GM18867 (cell line): Measurements from ENCODE around the gene TBX6.
A peak's percentile ranks its signal among the peaks of the same experiment; 100 is the strongest.
"Not testable (repeated sequence)": the region's sequence is repeated elsewhere in the genome, so short reads cannot be mapped to it uniquely, and the experiment has no call there.

Experiments used
- ATAC-seq: cut with Tn5 transposase; IDR thresholded peaks from one replicate; pipeline ENCODE4 v1.9.1; 2021; ENCODE audit warnings: mild to moderate bottlenecking, moderate library complexity; ENCODE audit not compliant: unreplicated experiment

The TBX6 gene, protein sequence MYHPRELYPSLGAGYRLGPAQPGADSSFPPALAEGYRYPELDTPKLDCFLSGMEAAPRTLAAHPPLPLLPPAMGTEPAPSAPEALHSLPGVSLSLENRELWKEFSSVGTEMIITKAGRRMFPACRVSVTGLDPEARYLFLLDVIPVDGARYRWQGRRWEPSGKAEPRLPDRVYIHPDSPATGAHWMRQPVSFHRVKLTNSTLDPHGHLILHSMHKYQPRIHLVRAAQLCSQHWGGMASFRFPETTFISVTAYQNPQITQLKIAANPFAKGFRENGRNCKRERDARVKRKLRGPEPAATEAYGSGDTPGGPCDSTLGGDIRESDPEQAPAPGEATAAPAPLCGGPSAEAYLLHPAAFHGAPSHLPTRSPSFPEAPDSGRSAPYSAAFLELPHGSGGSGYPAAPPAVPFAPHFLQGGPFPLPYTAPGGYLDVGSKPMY

DNA sequence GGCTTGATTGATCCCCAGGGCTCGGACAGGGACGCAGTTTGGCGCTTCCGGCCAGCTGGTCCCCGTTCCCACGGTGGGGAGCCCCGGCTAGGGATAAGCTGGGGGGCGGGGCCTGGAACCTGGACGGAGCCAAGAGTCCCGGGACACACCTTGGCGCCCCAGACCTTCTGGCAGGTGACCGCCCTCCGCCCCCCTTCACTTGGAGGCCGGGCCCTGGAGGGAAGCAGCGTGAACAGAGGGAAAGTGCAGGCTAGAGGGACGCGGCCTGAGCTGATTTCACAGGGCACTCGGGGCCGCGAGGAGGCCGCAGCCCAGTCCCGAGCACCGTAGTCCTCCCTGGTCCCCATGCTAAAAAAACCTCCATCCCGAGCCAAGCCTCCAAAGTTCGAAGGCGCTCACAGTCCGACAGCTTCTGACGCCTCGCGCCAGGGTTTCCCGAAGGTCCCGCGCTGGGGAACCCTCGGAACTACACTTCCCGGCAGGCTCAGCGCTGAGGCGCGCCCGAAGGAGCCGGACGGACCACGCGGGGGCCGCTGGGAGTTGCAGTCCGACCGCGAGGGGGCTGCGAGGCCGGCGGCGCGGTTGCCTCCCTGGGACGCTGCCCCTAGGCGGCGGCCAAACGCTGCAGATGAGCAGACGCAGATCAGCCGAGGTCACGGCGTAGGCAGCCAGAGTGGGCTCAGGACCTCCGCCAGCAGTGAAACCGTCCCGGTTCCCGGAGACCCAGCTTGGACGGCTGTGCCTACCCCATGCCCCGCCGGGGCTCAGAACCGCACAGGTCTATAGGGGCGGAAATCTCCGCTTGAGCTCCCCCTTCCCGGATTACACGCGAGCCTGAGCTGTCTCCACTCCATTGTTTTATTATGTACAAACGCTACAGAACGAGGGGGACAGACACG, at the start of gene TBX6:
Gene TBX6, minus strand, starts transcription at position 451 of the 899 bp plus-strand sequence. CDS start 731 bp downstream, outside the sequence.
- peak; percentile 61 for ATAC-seq

DNA sequence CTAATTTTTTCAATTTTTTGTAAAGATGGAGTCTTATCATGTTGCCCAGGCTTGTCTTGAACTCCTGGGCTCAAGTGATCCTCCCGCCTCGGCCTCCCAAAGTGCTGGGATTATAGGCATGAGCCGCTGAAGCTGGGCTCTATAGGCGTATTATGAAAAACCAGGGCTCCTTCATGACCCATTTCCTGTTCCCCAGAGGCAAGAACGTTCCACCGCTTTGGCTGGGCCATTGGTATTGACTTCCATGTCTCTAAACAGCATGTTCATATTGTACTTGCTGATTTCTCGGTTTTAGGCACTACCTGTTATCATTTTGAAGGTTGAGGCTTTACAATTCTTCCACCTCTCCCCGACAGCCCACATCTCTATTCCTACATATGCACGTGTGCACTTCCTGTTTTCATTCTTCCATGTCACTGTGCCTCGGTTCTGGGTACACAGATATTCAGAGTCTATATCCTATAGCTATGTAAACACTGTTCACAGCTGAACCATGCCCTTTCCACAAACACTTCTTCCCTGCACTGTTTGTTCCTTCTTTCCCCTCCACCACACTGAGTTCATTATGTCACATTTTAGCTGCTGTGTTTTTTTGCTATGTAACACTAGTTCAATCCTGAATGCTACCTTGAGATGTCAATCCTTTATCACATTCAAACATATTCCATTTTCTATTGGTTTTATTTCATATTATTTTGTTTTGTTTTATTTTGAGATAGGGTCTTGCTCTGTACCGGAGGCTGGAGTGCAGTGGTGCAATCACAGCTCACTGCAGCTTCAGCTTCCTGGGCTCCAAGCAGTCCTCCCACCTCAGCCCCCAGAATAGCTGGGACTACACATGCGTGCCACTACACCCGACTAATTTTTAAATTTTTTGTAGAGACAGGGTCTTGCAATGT, 48.1 kb upstream of the TBX6 start:
- no peak for ATAC-seq

DNA sequence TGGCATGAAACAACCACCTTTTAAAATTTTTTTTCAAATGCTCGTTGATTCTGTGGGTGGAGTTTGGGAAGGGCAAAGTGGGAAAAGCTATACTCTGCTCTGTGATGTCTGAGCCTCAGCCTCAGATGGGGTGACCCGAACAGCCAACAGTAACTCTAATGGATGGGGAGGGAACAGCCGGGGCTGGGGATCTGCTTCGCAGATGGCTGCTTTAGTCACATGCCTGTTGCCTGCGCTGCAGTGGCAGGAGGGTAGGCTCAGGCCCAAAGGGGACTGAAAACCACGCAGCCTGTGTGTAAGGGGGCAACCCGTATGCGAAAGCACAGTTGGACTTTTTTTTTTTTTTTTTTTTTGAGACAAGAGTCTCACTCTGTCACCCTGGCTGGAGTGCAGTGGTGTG, 46.2 kb upstream of the TBX6 start:
- ATAC-seq, result no peak

DNA sequence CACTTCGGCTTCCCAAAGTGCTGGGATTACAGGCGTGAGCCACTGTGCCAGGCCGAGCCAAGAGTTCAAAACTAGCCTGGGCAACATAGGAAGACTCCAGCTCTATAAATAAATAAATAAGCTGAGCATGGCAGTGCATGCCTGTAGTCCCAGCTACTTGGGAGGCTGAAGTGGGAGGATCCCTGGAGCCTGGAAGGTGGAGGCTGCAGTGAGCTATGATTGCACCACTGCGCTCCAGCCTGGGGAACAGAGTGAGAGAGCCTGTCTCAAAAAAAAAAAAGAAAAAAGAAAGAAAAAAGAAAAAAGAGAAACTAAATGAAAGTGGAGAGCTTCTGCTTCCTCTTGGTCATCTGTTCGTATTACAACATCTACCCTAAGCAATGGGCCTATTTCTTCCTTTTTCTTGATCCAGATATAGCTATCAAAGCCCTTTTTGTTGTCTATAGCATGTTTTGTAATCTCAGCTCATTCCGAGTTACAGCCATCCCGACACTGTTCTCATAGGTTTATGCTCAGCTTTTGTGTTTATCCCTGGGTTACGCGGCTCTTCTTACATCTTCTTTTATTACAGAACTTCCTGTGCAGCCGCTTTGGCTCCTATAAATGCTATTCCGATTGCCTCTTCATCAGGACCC, 45.4 kb upstream of the TBX6 start:
- ATAC-seq, result no peak

DNA sequence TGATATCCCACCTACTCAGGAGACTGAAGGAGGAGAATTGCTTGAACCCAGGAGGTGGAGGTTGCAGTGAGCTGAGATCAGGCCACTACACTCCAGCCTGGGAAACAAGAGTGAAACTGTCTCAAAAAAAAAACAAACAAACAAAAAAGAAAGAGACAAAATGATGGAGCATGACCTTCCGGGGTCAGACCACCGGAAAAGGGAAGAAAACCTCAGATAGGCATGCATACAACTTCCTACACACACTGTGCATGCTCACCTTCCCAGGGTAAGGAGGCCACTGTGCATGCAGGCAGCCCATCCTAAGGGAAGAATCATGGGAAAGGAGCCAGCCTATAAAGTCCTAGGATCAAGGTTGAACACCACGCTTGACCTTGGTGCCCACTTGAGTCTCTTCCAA, 40.9 kb upstream of the TBX6 start:
- no peak for ATAC-seq

DNA sequence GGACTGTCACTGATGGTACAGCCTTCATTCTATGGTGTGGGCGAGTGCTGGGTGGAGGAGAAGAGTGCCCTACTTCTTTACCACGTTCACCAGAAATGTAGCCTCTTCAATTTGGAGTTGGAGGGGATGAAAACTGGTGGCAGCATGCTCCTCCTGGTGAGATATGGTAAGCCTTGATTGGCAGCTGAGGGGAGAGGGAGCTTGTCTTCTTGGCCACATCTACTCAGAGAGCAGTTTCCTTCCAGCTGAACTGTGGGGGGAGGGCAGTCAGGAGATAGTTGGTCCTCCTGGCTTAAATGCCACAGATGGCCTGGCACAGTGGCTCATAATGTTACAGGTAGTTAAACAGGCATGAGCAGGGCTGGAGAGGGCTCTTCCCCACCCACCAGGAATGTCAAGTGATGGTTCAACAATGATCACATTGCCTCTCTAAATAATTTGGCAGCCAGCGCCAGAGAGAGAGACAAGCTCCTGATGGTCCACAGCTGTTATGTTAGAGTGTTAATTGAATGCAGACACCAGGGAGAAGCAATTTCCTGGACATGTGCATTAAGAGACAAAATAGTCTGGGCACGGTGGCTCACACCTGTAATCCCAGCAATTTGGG, 40.2 kb upstream of the TBX6 start:
- no peak for ATAC-seq

DNA sequence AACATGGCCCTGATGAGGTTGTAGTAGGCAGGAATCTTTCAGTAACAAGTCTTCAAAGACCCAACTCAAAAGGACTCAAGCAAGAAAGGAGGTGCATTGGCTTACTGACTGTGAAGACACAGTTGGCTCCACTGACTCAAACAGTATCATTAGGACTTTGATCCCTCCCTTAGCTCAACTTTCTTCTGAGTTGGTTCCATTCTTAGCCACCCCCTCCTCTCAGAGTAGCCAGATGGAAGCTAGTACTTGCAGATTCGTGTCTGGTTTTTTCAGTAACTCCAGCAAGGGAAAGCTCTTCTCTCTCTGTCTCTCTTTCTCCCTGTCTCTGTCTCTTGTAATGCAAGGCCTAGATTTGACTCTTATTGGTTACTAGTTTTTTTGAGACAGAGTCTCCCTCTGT, 36.3 kb upstream of the TBX6 start:
- no peak for ATAC-seq

DNA sequence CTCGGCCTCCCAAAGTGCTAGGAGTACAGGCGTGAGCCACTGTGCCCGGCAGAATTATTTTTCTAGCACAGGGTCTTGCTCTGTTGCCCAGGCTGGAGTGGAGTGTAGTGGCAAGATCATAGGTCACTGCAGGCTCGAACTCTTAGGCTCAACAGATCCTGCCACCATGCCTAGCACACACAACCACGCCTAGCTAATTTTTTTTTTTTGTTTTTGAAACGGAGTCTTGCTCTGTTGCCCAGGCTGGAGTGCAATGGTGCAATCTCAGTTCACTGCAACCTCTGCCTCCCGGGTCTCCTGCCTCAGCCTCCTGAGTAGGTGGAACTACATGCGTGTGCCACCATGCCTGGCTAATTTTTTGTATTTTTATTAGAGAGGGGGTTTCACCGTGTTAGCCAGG, 34.0 kb upstream of the TBX6 start:
- not testable (repeated sequence) for ATAC-seq

DNA sequence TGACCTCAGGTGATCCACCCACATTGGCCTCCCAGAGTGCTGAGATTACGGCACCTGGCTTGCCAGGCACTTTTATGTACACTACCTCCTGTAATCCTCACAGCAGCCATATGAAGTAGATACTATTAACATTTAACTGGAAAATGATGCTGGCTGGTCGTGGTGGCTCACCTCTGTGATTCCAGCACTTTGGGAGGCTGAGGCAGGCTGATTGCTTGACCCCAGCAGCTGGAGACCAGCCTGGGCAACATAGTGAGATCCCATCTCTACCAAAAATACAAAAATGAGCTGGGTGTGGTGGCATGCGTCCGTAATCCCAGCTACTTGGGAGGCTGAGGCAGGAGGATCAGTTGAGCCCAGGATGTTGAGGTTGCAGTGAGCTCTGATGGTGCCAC, 33.3 kb upstream of the TBX6 start:
- ATAC-seq, result no peak

DNA sequence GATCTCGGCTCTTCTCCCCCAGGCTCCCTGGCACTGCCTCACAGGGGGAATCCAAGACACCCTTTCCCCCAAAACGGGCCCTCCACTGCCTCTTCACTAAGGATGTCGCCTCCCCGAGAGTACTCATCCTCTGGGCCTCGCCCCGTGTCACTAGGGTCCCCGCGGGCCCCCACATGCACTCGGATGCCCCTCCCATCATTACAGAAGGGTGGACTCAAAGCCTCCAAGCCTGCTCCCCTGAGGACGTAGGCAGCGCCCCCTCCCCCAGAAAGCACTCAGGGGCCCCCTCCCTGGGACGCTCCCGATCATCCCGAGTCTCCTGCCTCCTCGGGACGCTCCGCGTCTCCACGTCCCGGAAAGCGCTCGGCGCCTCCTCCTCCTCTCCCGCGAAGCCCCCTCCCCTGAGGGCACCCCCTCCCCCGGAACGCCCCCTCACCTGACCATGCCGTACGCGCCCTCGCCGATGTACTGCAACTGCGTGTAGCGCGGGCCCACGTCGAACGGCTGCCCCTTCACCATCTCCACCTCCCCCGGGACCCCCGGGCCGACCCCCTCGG, 31.0 kb upstream of the TBX6 start:
- peak; percentile 5 for ATAC-seq

DNA sequence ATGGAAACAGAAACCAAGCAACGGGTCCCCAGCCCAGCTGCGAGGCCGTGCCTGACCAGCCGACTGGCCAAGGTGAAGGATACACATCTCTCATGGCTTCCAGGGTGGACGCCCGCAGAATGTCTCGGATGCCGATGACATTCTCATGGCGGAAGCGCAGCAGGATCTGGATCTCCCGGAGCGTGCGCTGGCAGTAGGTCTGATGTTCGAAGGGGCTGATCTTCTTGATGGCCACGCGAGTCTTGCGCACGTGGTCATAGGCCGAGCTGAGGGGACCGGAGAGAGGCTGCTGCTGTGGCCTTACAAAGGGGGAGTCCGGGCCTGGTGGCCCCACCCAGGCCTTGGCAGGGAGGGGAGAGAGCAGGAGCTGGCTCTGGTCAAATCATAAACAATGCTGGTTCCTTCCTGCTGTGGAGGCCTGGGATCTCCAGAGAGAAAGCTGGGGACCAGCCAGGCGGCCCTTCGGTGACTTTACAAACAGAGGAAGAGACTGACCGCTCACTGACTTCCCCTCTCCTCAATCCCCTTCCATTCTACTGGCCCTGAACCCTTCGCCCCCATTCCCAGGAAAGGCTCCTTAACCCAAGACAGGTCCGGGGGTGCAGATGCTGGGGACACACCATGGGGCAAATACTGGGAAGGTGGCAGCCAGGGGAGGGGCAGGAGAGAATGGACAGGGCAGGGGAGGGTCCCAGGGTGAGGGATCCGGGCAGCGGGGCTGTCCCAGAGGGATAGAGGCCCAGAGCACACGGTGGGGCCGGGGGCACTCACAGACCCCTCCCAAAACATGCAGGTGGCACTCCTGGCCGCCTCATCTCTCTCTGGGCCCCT, 30.2 kb upstream of the TBX6 start:
- no peak for ATAC-seq

DNA sequence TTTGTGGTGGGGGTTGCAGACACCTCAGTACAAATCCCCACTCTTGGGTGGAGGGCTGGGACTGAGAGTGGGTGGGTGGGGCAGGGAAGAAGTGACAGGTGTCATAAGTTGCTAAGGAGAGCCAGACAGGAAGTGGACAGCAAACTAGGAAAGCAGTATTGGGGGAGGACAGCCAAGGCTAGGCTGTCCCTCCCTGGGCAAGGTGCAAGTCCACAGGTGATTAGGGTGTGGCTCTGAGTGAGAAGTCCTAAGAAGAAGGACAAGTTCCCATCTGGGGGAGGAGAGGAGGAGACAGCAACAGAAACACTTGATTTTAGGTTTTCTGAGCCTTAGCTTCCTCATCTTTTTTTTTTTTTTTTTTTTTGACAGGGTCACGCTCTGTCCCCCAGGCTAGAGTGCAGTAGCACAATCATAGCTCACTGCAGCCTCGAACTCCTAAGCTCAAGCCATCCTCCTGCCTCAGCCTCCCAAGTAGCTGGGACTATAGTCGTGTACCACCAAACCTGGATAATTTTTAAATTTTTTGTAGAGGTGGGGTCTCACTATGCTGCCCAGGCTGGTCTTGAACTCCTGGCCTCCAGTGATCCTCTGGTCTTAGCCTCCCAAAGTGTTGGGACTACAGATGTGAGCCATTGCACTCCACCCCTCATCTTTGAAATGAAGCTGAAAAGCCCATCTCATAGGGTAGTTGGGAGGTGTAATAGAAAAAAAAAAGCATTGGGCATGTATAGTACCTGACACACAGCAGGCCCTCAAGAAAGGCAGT, 28.8 kb upstream of the TBX6 start:
- ATAC-seq, result no peak

DNA sequence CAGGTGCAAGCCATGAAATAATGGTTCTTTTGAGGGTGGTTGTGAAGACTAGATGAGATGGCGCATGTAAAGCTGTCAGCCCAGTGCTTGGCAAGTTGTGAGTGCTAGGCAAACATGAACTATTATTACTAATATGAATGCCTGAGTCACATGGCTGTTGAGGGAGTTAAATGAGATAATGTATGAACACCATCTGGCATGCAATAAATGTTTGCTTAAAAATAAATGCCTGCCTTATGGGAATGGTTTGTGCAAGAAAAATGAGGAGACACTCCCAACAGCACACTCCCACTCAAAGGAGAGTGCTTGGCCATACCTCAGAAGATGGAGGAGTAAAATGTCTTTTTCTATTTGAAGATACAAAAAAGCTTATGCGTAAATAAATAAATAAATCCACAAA, 27.7 kb upstream of the TBX6 start:
- ATAC-seq, result no peak

DNA sequence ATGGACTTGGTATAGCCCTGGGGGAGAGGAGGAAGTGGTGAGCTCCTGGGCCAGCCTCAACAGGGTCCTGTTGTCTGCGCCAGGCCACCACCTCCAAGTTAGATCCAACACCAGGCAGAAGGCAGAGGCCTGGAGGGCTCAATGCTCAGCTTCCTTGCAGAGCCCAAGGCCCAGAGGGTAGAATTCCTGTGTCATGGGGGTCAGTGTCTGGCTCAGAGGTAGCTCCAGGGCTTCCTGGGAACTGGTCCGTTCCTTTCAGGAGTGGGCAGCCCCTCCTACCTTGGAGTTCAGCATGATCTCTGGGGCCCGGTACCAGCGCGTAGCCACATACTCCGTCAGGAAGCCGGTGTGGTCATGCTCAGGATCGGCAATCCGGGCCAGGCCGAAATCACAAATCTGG, 26.0 kb upstream of the TBX6 start:
- ATAC-seq, result no peak

DNA sequence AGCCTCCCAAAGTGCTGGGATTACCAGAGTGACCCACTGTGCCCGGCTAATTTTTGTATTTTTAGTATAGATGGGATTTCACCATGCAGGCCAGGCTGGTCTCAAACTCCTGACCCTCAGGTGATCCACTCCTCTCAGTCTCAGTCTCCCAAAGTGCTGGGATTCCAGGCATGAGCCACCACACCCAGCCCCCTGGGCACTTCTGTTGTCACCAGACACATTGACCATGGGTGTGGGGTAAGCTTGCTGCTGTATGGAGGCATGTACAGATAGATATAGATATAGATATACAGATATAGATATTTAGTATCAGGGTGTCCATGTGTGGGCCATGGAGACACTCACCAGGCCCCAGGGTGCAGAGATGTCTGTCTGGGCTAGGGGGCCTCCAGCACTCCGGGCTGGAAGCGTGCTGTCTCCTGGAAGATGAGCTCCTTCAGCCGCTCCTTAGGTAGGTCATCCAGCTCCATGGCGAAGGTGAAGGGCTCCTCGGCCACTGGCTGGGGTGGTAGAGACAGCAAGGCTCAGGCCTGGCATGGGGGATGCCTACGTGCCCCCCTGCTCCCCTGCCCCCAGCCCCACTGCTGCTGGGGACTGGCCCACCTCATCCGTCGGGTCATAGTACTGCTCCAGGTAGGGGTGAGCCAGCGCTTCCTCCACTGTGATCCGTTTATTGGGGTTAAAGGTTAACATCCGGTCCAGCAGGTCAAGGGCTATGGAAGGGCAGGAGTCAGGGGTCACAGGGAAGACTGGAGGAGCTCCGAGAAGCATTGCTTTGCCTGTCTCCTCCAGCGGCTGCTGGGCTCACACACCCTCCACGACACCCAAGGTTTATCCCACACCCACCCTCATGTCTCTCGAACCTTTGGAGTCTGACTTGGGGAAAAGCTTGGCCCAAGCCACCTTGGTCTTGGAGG, 24.8 kb upstream of the TBX6 start:
- no peak for ATAC-seq

DNA sequence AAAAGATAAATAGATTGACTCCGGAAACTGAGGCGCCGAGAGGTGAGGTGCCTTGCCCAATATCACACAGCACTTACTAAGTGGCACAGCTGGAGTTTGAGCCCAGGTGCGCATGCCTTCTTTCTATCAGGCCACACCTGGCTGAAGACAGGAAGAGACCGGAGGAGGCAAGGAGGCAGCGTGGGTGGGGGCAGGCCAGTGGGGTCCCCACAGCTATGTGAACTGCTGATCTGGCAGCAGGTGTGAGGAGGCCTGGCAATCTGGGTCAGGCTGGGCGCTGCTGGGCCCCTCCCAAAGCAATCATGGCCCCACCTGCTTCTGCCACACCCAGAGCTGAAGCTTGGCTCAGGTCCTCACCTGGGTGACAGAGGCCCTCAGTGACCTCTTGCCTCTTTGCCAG, 23.5 kb upstream of the TBX6 start:
- ATAC-seq, result no peak

DNA sequence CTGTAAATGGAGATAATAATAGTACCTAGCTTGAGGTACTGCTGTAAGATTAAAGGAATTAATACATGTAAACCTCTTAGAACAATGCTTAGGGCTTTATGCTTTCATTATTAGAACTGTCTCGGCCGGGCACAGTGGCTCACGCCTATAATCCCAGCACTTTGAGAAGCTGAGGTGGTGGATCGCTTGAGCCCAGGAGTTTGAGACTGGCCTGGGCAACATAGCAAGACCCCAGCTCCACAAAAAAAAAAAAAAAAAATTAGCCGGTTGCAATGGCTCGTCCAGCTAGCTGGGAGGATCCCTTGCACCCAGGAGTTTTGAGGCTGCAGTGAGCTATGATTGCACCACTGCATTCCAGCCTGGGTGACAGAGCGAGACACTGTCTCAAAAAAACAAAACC, 23.1 kb upstream of the TBX6 start:
- ATAC-seq, result not testable (repeated sequence)
